Epithelial cell of proximal tubule (primary cell): ENCODE data around the gene VANGL1. TPM values are rescaled to one million over a fixed set of nuclear protein-coding genes. Genes with fewer than 3 reads are reported as not detected.
"Not testable (repeated sequence)": the region's sequence is repeated elsewhere in the genome, so short reads cannot be mapped to it uniquely, and the experiment has no call there.

Experiments
- DNase-seq: peaks from one replicate; pipeline ENCODE4 v3.0.0-alpha.2; 2011; ENCODE audit warnings: low read depth
- H3K4me3 ChIP-seq: 2 replicates; pipeline ENCODE4 v1.5.1; 2011; ENCODE audit warnings: low read depth, mild to moderate bottlenecking, low read length
- CTCF ChIP-seq: conservative IDR thresholded peaks from 2 replicates; pipeline ENCODE4 v1.5.1; 2012; ENCODE audit warnings: low read depth, mild to moderate bottlenecking, low read length
- total RNA-seq: library from RNA; depleted of rRNA; stranded (reverse); fragments of >200 nt; gene quantifications from 2 replicates; pipeline ENCODE4 v1.2.3, GENCODE V29; 2015

The VANGL1 gene
- total RNA-seq, 1 donor from 2014 or later: 16.1 TPM

GRCh38 chr1:115630342-115630741 lies 11.4 kb upstream of the VANGL1 start:
- no peak for DNase-seq
- TF ChIP-seq CTCF: no peak
- H3K4me3 ChIP-seq: no peak overlapping the region

- no peak overlapping the region for H3K4me3 ChIP-seq
- no peak for TF ChIP-seq CTCF
- no peak for DNase-seq
These were observed 9.3 kb upstream of the VANGL1 start for GRCh38 chr1:115632251-115633026.

- not testable (repeated sequence) for H3K4me3 ChIP-seq, DNase-seq
These were observed 8.2 kb upstream of the VANGL1 start for GRCh38 chr1:115633606-115634005.

- not testable (repeated sequence) for H3K4me3 ChIP-seq, DNase-seq
These were observed 4.5 kb upstream of the VANGL1 start for GRCh38 chr1:115637247-115637646.

- no peak overlapping the region for H3K4me3 ChIP-seq
- DNase-seq: no peak
- no peak for TF ChIP-seq CTCF
These were observed 1.4 kb upstream of the VANGL1 start for GRCh38 chr1:115640384-115640783.

- TF ChIP-seq CTCF: no peak
- no peak for DNase-seq
- peak overlapping the region; percentile 64 for H3K4me3 ChIP-seq
These were observed 650 bp downstream of the VANGL1 start for GRCh38 chr1:115642168-115643072.

- DNase-seq: no peak
- peak overlapping the region; percentile 64 for H3K4me3 ChIP-seq
- no peak for TF ChIP-seq CTCF
These were observed 1.5 kb downstream of the VANGL1 start for GRCh38 chr1:115643225-115643624.
